ENCODE results near the gene GBF1. TPM values are rescaled to one million over a fixed set of nuclear protein-coding genes. Genes with fewer than 3 reads are reported as not detected.

Gene GBF1
- total RNA-seq, 1 donor = 38.0 TPM

DNA sequence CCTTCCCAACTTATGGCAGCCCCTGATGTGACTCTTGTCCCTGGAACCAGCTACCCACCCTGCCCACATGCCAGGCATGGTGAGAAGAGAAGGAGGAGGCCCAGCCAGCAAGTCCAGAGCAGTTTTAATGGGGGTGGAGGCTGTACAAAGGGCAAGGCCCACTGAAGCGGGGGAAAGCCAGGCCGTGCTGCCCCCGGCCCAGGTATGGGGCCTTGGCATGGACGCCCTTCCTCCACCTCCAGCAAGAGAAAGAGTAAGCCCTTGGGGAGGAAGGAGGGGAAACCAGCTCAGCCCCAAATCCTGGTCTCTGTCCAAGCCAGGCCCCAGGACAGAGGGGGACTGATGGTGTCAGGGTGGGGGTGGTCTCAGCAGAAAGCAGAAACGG is 157.2 kb downstream of the GBF1 start:
- Histone ChIP-seq H3K79me2 (ENCODE audit: insufficient read depth, low read length) (no peaks in the 10 kb centered on the region), H3K4me3 (ENCODE audit: insufficient read depth, low read length) (no peak overlapping the region), H3K4me1 (ENCODE audit: insufficient read depth, low read length) (peaks cover 5% of the 10 kb centered on the region), H4K20me1 (ENCODE audit: insufficient read depth, low read length) (peaks cover 3% of the 10 kb centered on the region), H3K27me3 (ENCODE audit: insufficient read depth, low read length) (peaks cover 2% of the 10 kb centered on the region), H2AFZ (ENCODE audit: low read length) (no peak overlapping the region), H3K36me3 (ENCODE audit: insufficient read depth, low read length) (peaks cover 36% of the 10 kb centered on the region), H3K4me2 (ENCODE audit: insufficient read depth, low read length) (no peak overlapping the region), H3K27ac (ENCODE audit: low read depth, low read length) (no peak overlapping the region), H3K9me3 (ENCODE audit: low read depth, low read length) (no peaks in the 10 kb centered on the region)
- DNase-seq (ENCODE audit: insufficient read length, low spot score, missing footprints) = peak; percentile 87
- TF ChIP-seq, protein P1, sequence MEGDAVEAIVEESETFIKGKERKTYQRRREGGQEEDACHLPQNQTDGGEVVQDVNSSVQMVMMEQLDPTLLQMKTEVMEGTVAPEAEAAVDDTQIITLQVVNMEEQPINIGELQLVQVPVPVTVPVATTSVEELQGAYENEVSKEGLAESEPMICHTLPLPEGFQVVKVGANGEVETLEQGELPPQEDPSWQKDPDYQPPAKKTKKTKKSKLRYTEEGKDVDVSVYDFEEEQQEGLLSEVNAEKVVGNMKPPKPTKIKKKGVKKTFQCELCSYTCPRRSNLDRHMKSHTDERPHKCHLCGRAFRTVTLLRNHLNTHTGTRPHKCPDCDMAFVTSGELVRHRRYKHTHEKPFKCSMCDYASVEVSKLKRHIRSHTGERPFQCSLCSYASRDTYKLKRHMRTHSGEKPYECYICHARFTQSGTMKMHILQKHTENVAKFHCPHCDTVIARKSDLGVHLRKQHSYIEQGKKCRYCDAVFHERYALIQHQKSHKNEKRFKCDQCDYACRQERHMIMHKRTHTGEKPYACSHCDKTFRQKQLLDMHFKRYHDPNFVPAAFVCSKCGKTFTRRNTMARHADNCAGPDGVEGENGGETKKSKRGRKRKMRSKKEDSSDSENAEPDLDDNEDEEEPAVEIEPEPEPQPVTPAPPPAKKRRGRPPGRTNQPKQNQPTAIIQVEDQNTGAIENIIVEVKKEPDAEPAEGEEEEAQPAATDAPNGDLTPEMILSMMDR (IDR thresholded peaks at IDR 0.05; ENCODE audit: extremely low read depth, low read depth, low read length) = no peak

DNA sequence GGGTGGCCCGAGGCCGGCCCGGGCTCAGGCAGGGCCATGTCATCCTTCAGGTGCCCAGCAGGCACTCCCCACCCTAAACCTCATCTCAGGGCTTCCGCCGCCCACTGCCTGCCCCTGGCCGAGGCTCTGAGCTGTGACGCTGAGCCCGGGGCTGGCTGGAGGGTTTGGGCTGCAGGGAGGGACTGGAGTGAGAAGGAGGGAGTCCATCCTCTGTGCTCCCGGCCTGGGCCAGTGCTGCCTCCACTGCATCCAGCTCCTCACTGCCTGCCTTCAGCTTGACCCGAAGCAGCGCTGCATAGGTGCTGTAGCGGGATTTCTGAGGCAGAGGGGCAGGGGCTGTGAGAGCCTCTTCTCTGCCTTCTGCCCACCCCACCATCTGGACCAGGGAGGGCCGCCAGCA is 157.8 kb downstream of the GBF1 start:
- TF ChIP-seq, protein P1 (IDR thresholded peaks at IDR 0.05; ENCODE audit: extremely low read depth, low read depth, low read length) = no peak
- Histone ChIP-seq H3K4me1 (ENCODE audit: insufficient read depth, low read length) (peaks cover 5% of the 10 kb centered on the region), H3K9me3 (ENCODE audit: low read depth, low read length) (no peaks in the 10 kb centered on the region), H2AFZ (ENCODE audit: low read length) (no peak overlapping the region), H3K36me3 (ENCODE audit: insufficient read depth, low read length) (peaks cover 30% of the 10 kb centered on the region), H3K79me2 (ENCODE audit: insufficient read depth, low read length) (no peaks in the 10 kb centered on the region), H3K27ac (ENCODE audit: low read depth, low read length) (no peak overlapping the region), H4K20me1 (ENCODE audit: insufficient read depth, low read length) (peaks cover 3% of the 10 kb centered on the region), H3K27me3 (ENCODE audit: insufficient read depth, low read length) (peaks cover 9% of the 10 kb centered on the region), H3K4me2 (ENCODE audit: insufficient read depth, low read length) (no peak overlapping the region), H3K4me3 (ENCODE audit: insufficient read depth, low read length) (no peak overlapping the region)
- DNase-seq (ENCODE audit: insufficient read length, low spot score, missing footprints) = peak; percentile 60

DNA sequence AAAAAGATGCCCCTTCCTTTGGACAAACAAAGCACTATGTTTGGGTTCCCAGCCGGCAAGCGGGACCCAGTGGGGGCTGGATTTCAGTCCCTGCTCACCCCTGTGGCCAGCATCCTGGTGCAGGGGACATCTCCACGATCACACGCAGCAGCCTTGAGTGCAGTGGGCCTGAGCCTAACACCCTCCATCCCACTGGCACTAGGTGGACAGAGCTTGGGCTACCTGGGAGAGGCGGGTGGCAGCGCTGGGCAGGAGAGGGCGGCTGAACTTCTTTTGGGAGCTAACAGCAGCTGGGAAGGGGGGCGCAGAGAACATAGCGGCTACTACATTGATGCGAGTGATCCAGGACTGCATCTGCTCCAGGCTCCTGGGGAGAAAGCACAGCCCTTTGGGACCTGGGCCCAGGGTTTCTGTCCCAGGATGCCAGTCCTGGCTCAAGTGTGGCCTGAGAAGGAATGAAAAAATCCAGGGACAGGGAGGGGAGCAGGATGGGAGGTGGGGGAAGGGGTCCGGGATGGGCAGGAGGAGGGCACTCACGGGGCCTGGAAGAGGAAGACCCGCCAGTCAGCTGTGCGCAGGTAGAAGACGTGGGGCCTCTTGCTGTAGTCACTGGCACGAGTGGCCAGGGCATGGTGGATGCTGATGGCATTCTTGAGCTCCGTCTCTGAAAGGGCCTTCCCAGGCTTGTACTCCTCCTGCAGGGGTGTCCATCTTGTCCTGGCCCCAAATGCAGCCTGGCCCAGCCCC is 159.2 kb downstream of the GBF1 start:
- H3K4me3 ChIP-seq (ENCODE audit: insufficient read depth, low read length) = no peak overlapping the region
- H2AFZ ChIP-seq (ENCODE audit: low read length) = no peak overlapping the region
- peaks cover 3% of the 10 kb centered on the region for H3K4me1 ChIP-seq (ENCODE audit: insufficient read depth, low read length)
- H4K20me1 ChIP-seq (ENCODE audit: insufficient read depth, low read length) = peaks cover 3% of the 10 kb centered on the region
- H3K36me3 ChIP-seq (ENCODE audit: insufficient read depth, low read length) = peaks cover 24% of the 10 kb centered on the region
- H3K79me2 ChIP-seq (ENCODE audit: insufficient read depth, low read length) = no peaks in the 10 kb centered on the region
- H3K4me2 ChIP-seq (ENCODE audit: insufficient read depth, low read length) = no peak overlapping the region
- H3K9me3 ChIP-seq (ENCODE audit: low read depth, low read length) = no peaks in the 10 kb centered on the region
- TF ChIP-seq, protein P1 (IDR thresholded peaks at IDR 0.05; ENCODE audit: extremely low read depth, low read depth, low read length) = no peak
- DNase-seq (ENCODE audit: insufficient read length, low spot score, missing footprints) = peak; percentile 74
- H3K27me3 ChIP-seq (ENCODE audit: insufficient read depth, low read length) = peaks cover 19% of the 10 kb centered on the region
- H3K27ac ChIP-seq (ENCODE audit: low read depth, low read length) = no peak overlapping the region

DNA sequence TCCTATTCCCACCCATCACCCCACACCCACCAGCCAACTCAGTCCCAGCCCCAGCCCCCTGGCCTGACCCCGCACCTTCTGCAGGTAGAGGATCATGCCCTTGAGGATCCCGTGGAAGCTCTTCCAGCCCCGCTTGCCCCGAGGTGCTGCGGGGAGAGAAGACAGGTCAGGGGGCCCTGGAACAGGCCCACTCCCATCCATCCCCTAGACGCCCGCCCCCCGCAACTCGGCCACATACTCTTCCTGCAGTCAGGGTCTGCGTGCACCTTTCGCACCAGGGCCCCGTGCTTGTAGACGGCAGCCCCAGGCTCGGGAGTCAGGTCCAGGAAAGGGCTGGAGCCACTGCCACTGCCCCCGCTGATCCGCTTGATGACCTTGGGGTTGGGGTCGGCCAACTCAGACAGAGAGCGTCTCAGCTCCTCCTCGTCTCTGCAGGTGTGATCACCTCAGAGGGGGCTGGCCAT is 159.8 kb downstream of the GBF1 start:
- DNase-seq (ENCODE audit: insufficient read length, low spot score, missing footprints) = peak; percentile 68
- H3K4me3 ChIP-seq (ENCODE audit: insufficient read depth, low read length) = no peak overlapping the region
- peaks cover 3% of the 10 kb centered on the region for H4K20me1 ChIP-seq (ENCODE audit: insufficient read depth, low read length)
- no peak overlapping the region for H3K27ac ChIP-seq (ENCODE audit: low read depth, low read length)
- TF ChIP-seq, protein P1 (IDR thresholded peaks at IDR 0.05; ENCODE audit: extremely low read depth, low read depth, low read length) = no peak
- peaks cover 25% of the 10 kb centered on the region for H3K27me3 ChIP-seq (ENCODE audit: insufficient read depth, low read length)
- H3K79me2 ChIP-seq (ENCODE audit: insufficient read depth, low read length) = no peaks in the 10 kb centered on the region
- H3K36me3 ChIP-seq (ENCODE audit: insufficient read depth, low read length) = peaks cover 22% of the 10 kb centered on the region
- no peaks in the 10 kb centered on the region for H3K9me3 ChIP-seq (ENCODE audit: low read depth, low read length)
- H2AFZ ChIP-seq (ENCODE audit: low read length) = no peak overlapping the region
- peaks cover 6% of the 10 kb centered on the region for H3K4me1 ChIP-seq (ENCODE audit: insufficient read depth, low read length)
- H3K4me2 ChIP-seq (ENCODE audit: insufficient read depth, low read length) = no peak overlapping the region

Measured in osteoblast (primary cell).